Activated CD4-positive, CD25-positive, alpha-beta regulatory T cell treated with anti-CD3 and anti-CD28 coated beads, Interleukin-2, amount 50 U/mL, for 72 hours (primary cell): ENCODE measurements around the gene CBLN3.
A peak's percentile ranks its signal among the peaks of the same experiment; 100 is the strongest.
"Not testable (repeated sequence)": the region's sequence is repeated elsewhere in the genome, so short reads cannot be mapped to it uniquely, and the experiment has no call there.

Experiments used
- DNase-seq: peaks from one replicate; pipeline ENCODE4 v3.0.0; 2021

CBLN3 gene

GRCh38 chr14:24429395-24430142, at the start of gene CBLN3, which contains the start of gene KHNYN:
CBLN3 (minus strand) TSS chr14:24429668; CDS start chr14:24429054, 614 bp downstream.
KHNYN (plus strand) TSS chr14:24429954; CDS start chr14:24430731, 777 bp downstream.
- DNase-seq, result peak; percentile 91

GRCh38 chr14:24475261-24475660, 45.8 kb upstream of the CBLN3 start:
- DNase-seq, result no peak

GRCh38 chr14:24473211-24473610, 43.7 kb upstream of the CBLN3 start:
- DNase-seq, result no peak

- not testable (repeated sequence) for DNase-seq
These were observed 41.0 kb upstream of the CBLN3 start for GRCh38 chr14:24470450-24470849.

- DNase-seq, result no peak
These were observed 36.3 kb upstream of the CBLN3 start for GRCh38 chr14:24465805-24466204.

GRCh38 chr14:24465368-24465767, 35.9 kb upstream of the CBLN3 start:
- no peak for DNase-seq

- no peak for DNase-seq
These were observed 34.7 kb upstream of the CBLN3 start for GRCh38 chr14:24463884-24464785.

- no peak for DNase-seq
These were observed 33.8 kb upstream of the CBLN3 start for GRCh38 chr14:24463017-24463883.

GRCh38 chr14:24461336-24461735, 31.9 kb upstream of the CBLN3 start:
- DNase-seq, result no peak

- DNase-seq, result no peak
These were observed 29.9 kb upstream of the CBLN3 start for GRCh38 chr14:24459331-24459730.

GRCh38 chr14:24458736-24459135, 29.3 kb upstream of the CBLN3 start:
- DNase-seq, result no peak

- no peak for DNase-seq
These were observed 27.5 kb upstream of the CBLN3 start for GRCh38 chr14:24456980-24457379.

- not testable (repeated sequence) for DNase-seq
These were observed 21.4 kb upstream of the CBLN3 start for GRCh38 chr14:24450828-24451227.

GRCh38 chr14:24443053-24443665, 13.7 kb upstream of the CBLN3 start:
- no peak for DNase-seq

GRCh38 chr14:24442240-24443052, 13.0 kb upstream of the CBLN3 start, which contains the start of gene SDR39U1:
SDR39U1 (minus strand) TSS chr14:24442776; CDS start chr14:24442769, 7 bp downstream.
- peak; percentile 92 for DNase-seq

- no peak for DNase-seq
These were observed 12.4 kb upstream of the CBLN3 start for GRCh38 chr14:24441904-24442239.

- no peak for DNase-seq
These were observed 12.0 kb upstream of the CBLN3 start for GRCh38 chr14:24441485-24441884.

GRCh38 chr14:24440606-24441399, 11.3 kb upstream of the CBLN3 start:
- DNase-seq, result no peak

GRCh38 chr14:24439830-24440605, 10.6 kb upstream of the CBLN3 start:
- no peak for DNase-seq

- DNase-seq, result no peak
These were observed 9.8 kb upstream of the CBLN3 start for GRCh38 chr14:24439257-24439656.
